ENCODE data around the gene GATB. TPM values are rescaled to one million over a fixed set of nuclear protein-coding genes. Genes with fewer than 3 reads are reported as not detected.

GATB gene
- total RNA-seq, 1 experiment from 2014 or later = 20.4 TPM

- Histone ChIP-seq H3K79me2 (ENCODE audit: low read length) (no peaks in the 10 kb centered on the region), H3K36me3 (ENCODE audit: low read depth, low read length) (no peaks in the 10 kb centered on the region), H3K27me3 (ENCODE audit: low read length) (no peaks in the 10 kb centered on the region), H3K9me3 (ENCODE audit: low read length) (peaks cover 11% of the 10 kb centered on the region), H3K4me2 (ENCODE audit: low read length) (no peak overlapping the region), H3K27ac (ENCODE audit: low read length) (no peak overlapping the region), H2AFZ (ENCODE audit: low read length) (no peak overlapping the region), H3K9ac (ENCODE audit: low read length) (no peak overlapping the region), H4K20me1 (ENCODE audit: low read length) (no peaks in the 10 kb centered on the region), H3K4me3 (ENCODE audit: low read length) (no peak overlapping the region), H3F3A (ENCODE audit: low read length, unreplicated experiment) (no peaks in the 10 kb centered on the region), H3K4me1 (ENCODE audit: insufficient read depth, low read length) (no peaks in the 10 kb centered on the region), H3K9me2 (replicated peaks; ENCODE audit: low read length) (no peaks in the 10 kb centered on the region)
- ATAC-seq (no peak), DNase-seq (no peak)
- BruUV-seq (replicated peaks) = no TSS peak
- no peak for TF ChIP-seq EZH2phosphoT487 (IDR thresholded peaks at IDR 0.05; ENCODE audit: borderline replicate concordance, low read length)
- TF ChIP-seq EZH2 (IDR thresholded peaks at IDR 0.05; ENCODE audit: low read length, unreplicated experiment) = no peak
- TF ChIP-seq, protein P1, sequence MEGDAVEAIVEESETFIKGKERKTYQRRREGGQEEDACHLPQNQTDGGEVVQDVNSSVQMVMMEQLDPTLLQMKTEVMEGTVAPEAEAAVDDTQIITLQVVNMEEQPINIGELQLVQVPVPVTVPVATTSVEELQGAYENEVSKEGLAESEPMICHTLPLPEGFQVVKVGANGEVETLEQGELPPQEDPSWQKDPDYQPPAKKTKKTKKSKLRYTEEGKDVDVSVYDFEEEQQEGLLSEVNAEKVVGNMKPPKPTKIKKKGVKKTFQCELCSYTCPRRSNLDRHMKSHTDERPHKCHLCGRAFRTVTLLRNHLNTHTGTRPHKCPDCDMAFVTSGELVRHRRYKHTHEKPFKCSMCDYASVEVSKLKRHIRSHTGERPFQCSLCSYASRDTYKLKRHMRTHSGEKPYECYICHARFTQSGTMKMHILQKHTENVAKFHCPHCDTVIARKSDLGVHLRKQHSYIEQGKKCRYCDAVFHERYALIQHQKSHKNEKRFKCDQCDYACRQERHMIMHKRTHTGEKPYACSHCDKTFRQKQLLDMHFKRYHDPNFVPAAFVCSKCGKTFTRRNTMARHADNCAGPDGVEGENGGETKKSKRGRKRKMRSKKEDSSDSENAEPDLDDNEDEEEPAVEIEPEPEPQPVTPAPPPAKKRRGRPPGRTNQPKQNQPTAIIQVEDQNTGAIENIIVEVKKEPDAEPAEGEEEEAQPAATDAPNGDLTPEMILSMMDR (conservative IDR thresholded peaks at IDR 0.05; ENCODE audit: low read depth, low read length) = no peak
- POLR2A ChIA-PET (ENCODE audit: unreplicated experiment) = interaction anchor here (0.7 kb wide), 1 partner anchor 14 kb away, joined by 3 read pairs; no protein-coding TSS in a partner anchor
- CTCF ChIA-PET = no interaction called here
- intact Hi-C loops (cut with micrococcal nuclease) = no loop called here
Observed at GRCh38 chr4:151772274-151772673, 11.5 kb upstream of the GATB start.

- Histone ChIP-seq H3K9me2 (replicated peaks; ENCODE audit: low read length) (no peaks in the 10 kb centered on the region), H3F3A (ENCODE audit: low read length, unreplicated experiment) (no peaks in the 10 kb centered on the region), H3K9me3 (ENCODE audit: low read length) (peaks cover 11% of the 10 kb centered on the region), H3K27me3 (ENCODE audit: low read length) (no peaks in the 10 kb centered on the region), H3K36me3 (ENCODE audit: low read depth, low read length) (no peaks in the 10 kb centered on the region), H3K79me2 (ENCODE audit: low read length) (no peaks in the 10 kb centered on the region), H3K9ac (ENCODE audit: low read length) (no peak overlapping the region), H3K4me3 (ENCODE audit: low read length) (no peak overlapping the region), H4K20me1 (ENCODE audit: low read length) (no peaks in the 10 kb centered on the region), H3K4me2 (ENCODE audit: low read length) (no peak overlapping the region), H2AFZ (ENCODE audit: low read length) (no peak overlapping the region), H3K27ac (ENCODE audit: low read length) (no peak overlapping the region), H3K4me1 (ENCODE audit: insufficient read depth, low read length) (no peaks in the 10 kb centered on the region)
- POLR2A ChIA-PET (ENCODE audit: unreplicated experiment) = interaction anchor here (0.7 kb wide), 1 partner anchor 15 kb away, joined by 3 read pairs; no protein-coding TSS in a partner anchor
- TF ChIP-seq EZH2 (IDR thresholded peaks at IDR 0.05; ENCODE audit: low read length, unreplicated experiment) (no peak), EZH2phosphoT487 (IDR thresholded peaks at IDR 0.05; ENCODE audit: borderline replicate concordance, low read length) (no peak)
- TF ChIP-seq, protein P1 (conservative IDR thresholded peaks at IDR 0.05; ENCODE audit: low read depth, low read length) = no peak
- ATAC-seq (no peak), DNase-seq (no peak)
- CTCF ChIA-PET = no interaction called here
- intact Hi-C loops (cut with micrococcal nuclease) = no loop called here
- no TSS peak for BruUV-seq (replicated peaks)
Observed at GRCh38 chr4:151771664-151772063, 10.9 kb upstream of the GATB start.

DNA sequence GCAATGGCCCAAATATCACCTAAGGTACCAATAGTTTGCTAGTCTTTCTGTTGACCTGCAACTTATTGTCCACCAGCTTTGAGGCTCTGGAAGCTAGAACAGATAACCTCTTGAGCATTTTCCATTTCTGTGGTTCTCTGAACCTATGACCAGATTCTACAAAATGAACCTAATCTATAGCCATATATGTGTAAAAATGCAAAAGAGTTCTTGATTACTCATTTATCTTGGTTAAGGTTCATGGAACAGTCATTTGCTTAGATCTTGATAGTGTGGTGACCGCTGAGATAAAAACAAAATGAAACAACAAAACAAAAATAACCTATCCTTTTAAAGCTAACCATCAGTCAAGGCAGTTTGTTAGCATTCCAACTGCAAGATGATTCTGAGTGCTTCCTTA lies 9.3 kb upstream of the GATB start:
- Histone ChIP-seq H3K27me3 (ENCODE audit: low read length) (no peaks in the 10 kb centered on the region), H3K9ac (ENCODE audit: low read length) (no peak overlapping the region), H3K9me2 (replicated peaks; ENCODE audit: low read length) (no peaks in the 10 kb centered on the region), H3K4me3 (ENCODE audit: low read length) (no peak overlapping the region), H2AFZ (ENCODE audit: low read length) (no peak overlapping the region), H4K20me1 (ENCODE audit: low read length) (no peaks in the 10 kb centered on the region), H3F3A (ENCODE audit: low read length, unreplicated experiment) (no peaks in the 10 kb centered on the region), H3K4me1 (ENCODE audit: insufficient read depth, low read length) (no peaks in the 10 kb centered on the region), H3K4me2 (ENCODE audit: low read length) (no peak overlapping the region), H3K27ac (ENCODE audit: low read length) (no peak overlapping the region), H3K36me3 (ENCODE audit: low read depth, low read length) (no peaks in the 10 kb centered on the region), H3K79me2 (ENCODE audit: low read length) (no peaks in the 10 kb centered on the region), H3K9me3 (ENCODE audit: low read length) (peaks cover 11% of the 10 kb centered on the region)
- ChIA-PET CTCF (no interaction called here), POLR2A (ENCODE audit: unreplicated experiment) (no interaction called here)
- TF ChIP-seq, protein P1 (conservative IDR thresholded peaks at IDR 0.05; ENCODE audit: low read depth, low read length) = no peak
- TF ChIP-seq EZH2 (IDR thresholded peaks at IDR 0.05; ENCODE audit: low read length, unreplicated experiment) (no peak), EZH2phosphoT487 (IDR thresholded peaks at IDR 0.05; ENCODE audit: borderline replicate concordance, low read length) (no peak)
- no peak for DNase-seq
- no peak for ATAC-seq
- intact Hi-C loops (cut with micrococcal nuclease) = no loop called here
- no TSS peak for BruUV-seq (replicated peaks)
